HG03354 (cell line): ENCODE results near the gene DOK7.

Source experiments
- ATAC-seq: cut with Tn5 transposase; IDR thresholded peaks from one replicate; pipeline ENCODE4 v1.9.1; 2021; ENCODE audit warnings: mild to moderate bottlenecking; ENCODE audit not compliant: unreplicated experiment, poor library complexity, severe bottlenecking

Gene DOK7, protein sequence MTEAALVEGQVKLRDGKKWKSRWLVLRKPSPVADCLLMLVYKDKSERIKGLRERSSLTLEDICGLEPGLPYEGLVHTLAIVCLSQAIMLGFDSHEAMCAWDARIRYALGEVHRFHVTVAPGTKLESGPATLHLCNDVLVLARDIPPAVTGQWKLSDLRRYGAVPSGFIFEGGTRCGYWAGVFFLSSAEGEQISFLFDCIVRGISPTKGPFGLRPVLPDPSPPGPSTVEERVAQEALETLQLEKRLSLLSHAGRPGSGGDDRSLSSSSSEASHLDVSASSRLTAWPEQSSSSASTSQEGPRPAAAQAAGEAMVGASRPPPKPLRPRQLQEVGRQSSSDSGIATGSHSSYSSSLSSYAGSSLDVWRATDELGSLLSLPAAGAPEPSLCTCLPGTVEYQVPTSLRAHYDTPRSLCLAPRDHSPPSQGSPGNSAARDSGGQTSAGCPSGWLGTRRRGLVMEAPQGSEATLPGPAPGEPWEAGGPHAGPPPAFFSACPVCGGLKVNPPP

DNA sequence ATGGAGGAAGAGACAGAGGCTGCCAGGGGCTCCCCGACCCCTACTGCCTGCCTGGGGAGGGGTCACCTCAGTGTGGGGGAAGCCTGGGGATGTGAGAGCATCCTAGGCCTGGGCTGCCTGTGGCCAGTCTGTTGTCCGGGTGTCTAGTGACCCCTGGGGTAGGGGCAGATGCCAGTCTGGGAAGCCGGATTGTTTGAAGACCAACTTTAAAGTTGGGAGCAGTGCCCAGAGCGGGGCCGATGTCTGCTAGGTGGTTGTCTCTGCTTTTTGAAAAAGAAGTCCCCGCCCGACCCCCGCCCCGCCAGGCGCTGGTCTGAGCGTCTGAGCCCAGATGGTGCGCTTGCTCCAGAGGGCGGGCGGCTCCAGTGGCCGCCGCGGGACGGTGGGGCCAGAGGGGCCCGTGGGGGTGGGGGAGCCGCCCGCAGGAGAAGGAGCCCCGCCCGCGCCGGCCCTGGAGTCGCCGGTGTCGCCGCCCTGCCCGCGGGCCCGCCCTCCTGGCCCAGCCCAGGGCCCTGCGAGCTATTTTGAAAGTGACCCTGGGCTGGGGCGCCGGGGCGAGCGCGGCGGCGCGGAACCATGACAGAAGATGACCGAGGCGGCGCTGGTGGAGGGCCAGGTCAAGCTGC is at the start of gene DOK7:
Gene DOK7, plus strand, starts transcription at position 517 of the 626 bp plus-strand sequence. Its CDS starts 70 bp downstream, at position 587.
- ATAC-seq = no peak

DNA sequence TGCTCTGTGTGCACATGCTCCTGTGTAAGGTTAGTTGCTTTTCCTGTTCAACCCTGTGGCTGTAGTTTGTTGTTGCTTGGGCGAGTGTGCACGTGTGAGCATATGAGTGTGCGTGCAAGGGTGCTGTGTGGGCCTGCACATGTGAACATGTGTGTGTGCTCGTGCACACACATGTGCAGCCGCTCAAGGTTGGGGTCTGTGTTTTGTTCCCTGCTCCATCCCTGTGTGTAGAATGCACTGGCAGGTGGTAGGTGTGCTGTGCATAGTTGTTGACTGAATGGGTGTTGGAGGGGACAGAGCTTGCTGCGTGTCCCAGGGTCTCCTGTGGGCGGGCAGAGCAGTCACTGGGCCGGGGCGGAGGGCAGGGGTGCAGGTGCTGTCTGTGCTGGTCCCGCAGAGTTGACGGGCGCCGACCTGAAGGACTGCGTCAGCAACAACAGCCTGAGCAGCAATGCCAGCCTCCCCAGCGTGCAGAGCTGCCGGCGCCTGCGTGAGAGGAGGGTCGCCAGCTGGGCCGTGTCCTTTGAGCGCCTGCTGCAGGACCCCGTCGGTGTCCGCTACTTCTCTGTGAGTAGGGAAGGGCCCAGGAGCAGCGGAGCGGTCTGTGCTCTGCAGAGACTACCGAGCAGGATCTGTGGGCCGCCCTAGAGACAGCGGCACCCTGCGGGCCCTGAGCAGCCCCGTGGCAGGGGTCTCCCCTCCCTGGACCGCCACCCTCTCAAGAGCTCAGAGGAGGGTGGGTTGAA is 49.3 kb upstream of the DOK7 start:
- no peak for ATAC-seq

DNA sequence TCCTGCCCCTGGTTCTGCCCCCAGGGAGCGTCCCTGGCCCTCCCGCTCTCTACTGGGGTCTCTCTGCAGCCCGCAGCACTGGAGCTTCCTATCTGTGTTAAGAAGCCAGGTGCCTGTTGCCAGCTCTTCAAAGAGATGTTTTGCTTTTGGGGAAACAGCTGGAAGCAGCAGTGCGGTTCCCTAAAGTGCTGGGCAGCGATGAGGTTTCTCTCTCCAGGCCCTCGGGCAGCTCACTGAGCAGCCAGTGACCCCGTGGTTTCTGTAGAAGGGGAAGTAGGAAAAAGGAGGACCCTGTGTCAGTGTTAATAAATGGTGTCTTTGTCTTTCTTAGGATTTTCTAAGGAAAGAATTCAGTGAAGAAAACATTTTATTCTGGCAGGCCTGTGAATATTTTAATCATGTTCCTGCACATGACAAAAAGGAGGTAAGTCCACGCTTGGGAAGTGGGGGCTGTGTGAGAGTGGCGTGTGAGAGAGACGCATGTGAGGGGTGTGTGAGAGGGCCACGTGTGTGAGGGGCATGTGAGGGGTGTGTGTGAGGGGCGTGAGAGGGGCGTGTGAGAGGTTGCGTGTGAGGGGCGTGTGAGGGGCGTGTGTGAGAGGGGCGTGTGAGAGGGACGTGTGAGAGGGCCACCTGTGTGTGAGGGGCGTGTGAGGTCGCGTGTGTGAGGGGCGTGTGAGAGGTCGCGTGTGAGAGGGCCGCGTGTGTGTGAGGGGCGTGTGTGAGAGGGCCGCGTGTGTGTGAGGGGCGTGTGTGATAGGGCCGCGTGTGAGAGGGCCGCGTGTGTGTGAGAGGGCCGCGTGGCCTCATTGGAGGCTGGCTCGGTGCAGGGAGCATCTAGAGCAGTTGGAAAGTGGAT is 48.5 kb upstream of the DOK7 start:
- ATAC-seq = no peak

DNA sequence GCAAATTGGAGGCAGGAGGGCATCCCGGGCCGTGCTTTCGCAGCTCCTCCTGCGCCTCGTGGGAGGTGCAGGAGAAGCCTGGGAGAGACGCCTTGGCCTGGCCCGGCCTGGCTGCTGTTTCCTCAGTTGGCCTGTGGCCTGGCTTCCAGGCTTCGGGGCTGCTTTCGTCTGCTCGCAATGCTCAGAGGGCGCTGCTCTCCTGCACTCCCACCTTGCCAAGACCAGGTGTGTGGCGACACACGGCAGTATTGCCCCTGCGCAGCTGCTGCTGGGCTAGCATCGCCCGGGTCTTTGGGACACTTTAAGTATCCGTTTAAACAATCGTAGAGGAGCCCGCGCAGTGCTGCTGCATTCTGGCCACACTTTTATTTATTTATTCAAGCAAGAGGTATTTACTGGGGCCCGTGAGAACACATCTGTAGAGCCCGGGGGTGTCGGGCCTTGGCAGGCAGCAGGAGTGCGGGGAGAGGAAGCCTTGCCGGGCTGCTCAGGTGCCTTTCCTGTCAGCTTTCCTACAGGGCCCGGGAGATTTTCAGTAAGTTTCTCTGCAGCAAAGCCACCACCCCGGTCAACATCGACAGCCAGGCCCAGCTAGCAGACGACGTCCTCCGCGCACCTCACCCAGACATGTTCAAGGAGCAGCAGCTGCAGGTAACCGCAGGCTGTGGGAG is 47.5 kb upstream of the DOK7 start:
- no peak for ATAC-seq

DNA sequence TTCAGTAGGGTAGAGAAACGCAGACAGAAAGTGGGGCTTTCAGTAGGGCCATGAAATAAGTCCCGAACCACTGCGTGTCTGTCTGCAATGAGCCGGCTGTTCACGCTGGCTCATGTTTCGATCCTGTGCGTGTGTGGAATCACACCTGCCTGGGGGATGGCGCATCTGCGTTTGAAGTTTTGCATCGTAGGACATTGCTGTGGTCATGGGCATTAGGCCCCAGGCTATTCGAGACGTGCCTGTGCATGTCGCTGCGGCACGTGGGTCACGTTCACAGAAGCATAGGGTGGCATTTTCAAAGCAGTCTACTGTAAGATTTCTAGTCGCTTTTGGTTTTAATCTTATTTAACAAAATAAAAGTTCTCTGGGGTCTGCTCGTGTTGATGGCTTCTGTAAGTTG is 46.8 kb upstream of the DOK7 start:
- no peak for ATAC-seq

DNA sequence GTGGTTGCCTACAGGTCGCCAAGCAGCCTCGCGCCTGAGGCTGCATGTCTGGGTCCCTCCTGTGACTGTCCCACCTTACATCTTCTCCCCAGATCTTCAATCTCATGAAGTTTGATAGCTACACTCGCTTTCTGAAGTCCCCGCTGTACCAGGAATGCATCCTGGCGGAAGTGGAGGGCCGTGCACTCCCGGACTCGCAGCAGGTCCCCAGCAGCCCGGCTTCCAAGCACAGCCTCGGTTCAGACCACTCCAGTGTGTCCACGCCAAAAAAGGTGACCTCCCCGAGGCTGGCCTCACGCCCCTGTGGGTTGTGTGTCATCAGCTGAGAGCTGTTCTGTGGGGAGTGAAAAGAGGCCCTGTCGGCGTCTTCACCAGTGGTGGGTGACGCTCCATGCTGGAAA is 46.3 kb upstream of the DOK7 start:
- ATAC-seq = no peak

DNA sequence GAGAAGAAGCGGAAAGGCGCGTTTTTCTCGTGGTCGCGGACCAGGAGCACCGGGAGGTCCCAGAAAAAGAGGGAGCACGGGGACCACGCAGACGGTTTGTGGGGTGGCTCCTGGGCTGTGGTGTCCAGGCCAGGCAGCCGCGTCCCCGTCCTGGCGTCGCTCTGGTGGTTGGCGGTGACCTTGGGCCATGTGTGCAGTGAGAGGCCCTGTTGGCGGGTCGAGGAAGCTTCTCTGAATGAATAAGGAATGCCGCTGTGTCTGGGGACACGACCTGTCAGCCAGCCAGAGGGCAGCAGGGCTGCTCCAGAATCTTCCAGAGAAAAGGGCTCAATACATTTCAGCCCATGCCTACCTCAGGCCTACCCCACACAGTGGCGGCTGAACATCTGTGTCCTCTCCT is 45.7 kb upstream of the DOK7 start:
- no peak for ATAC-seq

DNA sequence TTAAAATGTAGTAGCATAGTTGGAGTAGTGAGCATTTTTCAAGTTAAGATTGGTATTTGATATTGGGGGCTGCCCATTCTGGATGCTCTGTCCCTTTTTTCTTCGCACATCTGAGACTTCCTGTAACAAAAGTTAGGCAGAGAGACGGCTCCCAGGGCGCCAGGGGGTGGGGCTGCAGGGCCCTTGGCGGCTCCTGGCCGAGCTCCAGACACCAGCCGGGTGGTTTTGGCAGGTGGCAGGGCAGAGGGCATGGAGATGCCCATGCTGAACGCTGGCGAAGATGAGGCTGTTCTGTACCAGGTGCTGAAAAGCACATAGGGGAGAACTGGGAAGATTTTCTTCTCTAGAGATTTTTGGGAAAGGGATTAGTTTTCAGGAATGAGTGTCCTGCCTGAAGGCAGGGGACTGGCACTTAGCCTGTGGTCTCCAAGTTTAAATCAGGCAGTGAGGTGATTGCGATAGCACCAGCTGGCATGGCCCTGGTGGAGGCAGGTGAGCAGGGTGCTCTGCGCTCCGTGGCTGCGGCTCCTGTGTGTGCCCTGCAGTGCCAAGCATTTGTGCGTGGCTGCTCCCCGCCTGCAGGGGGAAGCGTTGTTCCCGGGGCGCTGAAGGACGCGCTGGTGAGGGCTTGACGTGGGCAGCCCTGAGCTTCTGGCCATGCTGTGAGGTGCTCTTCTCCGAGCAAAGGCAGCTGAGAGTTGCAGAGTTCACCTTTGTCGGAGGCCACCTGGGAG is 44.9 kb upstream of the DOK7 start:
- no peak for ATAC-seq

DNA sequence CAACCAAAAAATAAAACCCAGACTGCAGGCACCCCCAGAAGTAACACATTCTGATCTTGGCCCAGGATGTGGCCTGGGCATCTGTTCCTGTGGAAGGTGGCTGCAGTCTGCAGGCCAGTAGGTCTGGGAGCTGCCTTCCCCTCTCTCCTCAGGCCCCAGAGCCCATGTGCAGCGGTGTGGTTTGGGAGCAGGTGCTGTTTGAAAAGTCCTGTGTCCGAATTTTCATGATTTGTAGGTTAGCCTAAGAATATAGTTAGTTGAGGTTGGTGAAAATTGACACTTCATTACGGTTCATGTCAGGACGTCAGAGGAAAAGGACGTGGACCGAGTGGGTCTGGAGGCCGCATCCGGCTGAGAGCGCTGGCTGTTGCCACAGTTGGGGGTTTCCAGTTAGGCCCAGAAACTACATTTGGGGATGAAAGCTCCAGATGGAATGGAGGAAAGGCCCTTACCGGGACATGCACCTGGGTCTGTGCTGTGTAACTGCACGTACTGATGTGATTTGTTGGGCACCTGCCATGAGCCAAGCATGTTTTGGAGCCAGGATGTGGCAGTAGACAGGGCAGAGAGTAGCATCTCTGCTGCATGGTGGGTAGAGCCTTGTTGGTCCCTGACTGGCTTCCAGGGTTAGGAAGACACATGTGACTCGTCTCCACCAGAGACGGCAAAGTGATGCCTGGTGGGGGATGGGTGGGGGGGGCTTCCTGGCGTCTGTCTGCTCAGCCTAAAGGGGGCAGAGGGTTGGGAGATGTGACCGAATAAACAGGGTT is 43.1 kb upstream of the DOK7 start:
- no peak for ATAC-seq

DNA sequence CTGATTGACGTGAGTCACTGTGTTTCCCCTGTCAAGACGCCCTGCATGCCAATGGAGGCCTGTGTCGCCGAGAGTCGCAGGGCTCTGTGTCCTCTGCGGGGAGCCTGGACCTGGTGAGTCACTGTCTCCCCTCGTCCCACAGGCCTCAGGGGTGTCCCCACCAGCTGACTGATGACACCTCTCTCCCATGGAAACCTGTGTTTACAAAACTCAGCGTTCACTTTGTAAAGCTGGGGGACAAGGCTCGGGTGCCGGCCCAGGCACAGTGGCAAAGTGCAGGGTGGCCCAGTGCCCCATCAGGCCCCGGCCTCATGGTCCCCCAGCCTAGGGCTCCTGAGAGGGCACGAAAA is 42.5 kb upstream of the DOK7 start:
- ATAC-seq = no peak

DNA sequence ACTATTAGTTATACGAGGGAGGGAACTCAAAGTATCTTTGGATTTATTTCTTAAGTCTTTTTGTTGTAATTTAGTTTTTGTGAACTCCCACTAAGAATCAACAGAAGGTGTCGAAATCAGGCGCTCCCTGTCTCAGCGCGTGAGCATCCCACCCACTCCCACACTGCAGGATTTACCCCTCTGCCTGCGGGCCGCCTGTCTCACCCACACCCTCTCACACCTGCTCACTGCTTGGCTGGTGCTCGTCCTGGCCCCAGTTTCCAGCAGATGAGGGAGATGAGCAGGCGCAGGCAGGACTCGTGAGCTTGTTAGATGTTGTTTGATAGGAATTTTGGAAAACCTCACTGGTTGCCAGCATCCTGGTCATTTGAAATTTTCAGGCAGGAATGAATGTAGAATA is 42.1 kb upstream of the DOK7 start:
- ATAC-seq = no peak

DNA sequence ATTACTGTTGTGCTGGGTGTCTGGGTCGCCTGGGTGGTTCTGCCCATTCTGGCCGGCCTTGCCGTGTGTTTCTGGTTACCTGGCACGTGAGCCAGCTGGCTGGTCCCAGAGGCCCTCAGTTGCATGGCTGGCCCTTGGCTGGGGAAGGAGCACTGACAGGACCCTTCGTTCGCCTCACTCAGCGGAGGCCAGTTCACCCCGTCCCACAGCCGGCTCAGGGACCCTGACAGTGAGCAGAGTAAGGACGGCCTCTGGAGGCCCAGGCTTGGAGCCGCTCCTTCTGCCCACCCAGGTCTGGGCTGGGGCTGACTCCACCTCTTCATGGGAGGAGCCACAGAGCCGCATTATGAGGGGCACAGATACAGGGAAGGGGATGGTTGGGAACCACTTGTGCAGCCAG is 41.6 kb upstream of the DOK7 start:
- no peak for ATAC-seq

DNA sequence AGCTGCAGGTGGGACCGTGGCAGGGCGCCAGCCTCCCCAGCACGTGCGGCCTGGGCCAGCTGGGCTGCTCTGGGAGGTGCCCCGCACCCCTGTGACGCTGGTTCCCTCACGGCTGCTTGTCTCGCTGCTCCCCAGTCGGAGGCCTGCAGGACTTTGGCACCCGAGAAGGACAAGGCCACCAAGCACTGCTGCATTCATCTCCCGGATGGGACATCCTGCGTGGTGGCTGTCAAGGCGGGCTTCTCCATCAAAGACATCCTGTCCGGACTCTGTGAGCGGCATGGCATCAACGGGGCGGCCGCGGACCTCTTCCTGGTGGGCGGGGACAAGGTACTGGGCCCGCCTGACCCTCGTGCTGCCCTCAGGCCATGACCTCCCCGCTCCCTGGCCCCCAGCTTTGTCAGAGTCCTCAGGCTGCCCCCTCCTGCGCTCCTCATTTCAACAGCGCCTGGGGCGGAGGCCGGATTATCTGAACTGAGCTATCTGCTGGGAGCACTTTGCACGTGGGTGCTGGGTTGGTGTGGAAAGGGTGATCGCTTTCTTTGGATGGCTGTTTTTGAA is 40.8 kb upstream of the DOK7 start:
- no peak for ATAC-seq

DNA sequence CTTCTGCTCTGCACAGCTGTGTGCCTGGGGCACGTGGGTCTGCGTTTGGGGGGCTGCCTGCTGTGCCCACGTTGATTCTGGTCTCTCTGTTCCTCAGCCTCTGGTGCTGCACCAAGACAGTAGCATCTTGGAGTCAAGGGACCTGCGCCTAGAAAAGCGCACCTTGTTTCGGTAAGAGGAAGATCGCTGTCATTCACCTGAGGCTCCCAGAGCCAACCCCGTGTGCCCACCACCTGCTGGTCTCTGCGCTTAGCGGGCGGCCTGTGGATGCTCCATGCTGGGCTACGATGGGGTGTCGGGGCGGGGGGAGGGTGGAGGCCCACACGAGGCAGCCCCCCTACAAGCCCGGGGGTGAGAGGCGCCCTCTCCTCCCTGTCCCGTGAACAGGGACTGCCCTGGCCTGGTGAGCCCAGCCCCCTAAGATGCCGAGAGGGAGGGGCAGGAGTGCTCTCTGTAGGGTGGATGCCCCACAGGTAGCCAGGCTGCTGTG is 40.3 kb upstream of the DOK7 start:
- ATAC-seq = no peak

DNA sequence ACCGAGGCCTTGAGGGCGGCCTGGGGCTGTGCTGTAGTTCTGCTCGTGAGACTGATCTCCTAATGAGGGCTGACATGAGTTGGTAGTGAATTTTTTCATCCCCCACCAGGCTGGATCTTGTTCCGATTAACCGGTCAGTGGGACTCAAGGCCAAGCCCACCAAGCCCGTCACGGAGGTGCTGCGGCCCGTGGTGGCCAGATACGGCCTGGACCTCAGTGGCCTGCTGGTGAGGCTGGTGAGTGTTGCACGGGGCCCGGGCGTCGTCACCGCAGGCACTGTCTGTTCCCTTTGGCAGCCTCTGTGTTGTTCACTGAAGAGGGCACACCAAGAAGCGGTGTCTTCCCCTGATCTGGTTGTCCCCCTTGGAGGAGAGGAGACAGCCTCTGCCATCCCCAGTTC is 39.7 kb upstream of the DOK7 start:
- no peak for ATAC-seq

DNA sequence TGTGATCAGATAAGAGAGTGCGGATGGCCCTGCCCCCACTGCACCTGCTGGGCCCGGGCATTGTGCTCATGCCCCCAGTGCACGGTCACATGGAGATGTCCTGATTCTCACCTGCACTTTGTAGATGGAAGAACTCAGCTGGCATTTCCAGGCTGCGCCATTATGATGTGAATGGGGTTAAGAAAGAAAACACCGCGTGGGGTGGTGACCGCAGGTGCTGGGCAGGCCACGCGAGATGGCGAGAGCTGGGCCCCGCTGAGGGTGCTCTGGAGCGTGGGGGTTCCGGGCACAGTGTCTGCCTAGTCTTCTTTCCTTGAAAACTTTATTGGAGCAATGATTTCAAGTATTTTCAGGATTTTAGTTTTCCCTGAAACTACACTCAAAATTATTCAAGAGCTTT is 39.2 kb upstream of the DOK7 start:
- ATAC-seq = no peak

DNA sequence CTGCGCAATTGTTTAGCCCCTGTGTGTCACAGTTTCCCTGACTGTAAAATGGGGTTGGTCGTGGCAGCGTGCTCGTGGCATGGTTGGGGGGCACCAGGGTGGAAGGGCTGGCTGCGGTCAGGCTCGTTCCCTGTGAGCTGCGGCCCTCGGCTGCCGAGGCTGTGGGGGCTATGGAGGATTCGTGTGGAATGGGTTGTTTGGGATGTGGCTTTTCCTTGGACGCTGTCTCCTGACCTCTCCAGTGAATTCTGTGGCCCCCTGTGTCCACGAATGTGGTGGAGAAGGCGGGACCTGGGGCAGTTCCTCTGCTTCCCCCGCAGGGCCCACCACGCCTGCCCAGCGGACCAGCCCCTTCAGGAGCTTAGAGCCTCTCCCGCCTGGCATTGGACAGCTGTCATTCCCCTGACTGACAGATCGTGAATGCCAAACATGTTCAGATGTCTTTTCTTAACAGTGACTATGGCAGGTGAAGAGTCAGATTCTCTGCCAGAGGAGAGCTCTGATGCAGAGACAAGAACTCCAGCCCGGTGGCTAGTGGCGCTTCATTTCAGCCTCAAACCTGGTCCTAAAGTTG is 38.5 kb upstream of the DOK7 start:
- no peak for ATAC-seq
